Activated T-cell treated with anti-CD3 and anti-CD28 coated beads, Interleukin-2, amount 50 U/mL, for 48 hours (primary cell): Measurements from ENCODE around the gene PRKAR1B.
"Not testable (repeated sequence)": the region's sequence is repeated elsewhere in the genome, so short reads cannot be mapped to it uniquely, and the experiment has no call there.

ENCODE experiments used
- DNase-seq, 2 experiments: peaks; one replicate each; pipeline ENCODE4 v3.0.0-alpha.2; 2020

Gene PRKAR1B

GRCh38 chr7:666454-667292, 60.4 kb downstream of the PRKAR1B start:
- no peak for DNase-seq

- no peak for DNase-seq
These were observed 61.2 kb downstream of the PRKAR1B start for GRCh38 chr7:665736-666453.

- no peak for DNase-seq
These were observed 61.9 kb downstream of the PRKAR1B start for GRCh38 chr7:664997-665735.

GRCh38 chr7:664402-664775, 62.7 kb downstream of the PRKAR1B start:
- DNase-seq, result no peak

- no peak for DNase-seq
These were observed 64.5 kb downstream of the PRKAR1B start for GRCh38 chr7:662576-662975.

- no peak for DNase-seq
These were observed 67.1 kb downstream of the PRKAR1B start for GRCh38 chr7:659996-660395.

GRCh38 chr7:659306-659847, 67.7 kb downstream of the PRKAR1B start:
- DNase-seq, result no peak

GRCh38 chr7:657565-658119, 69.4 kb downstream of the PRKAR1B start:
- DNase-seq, result no peak

GRCh38 chr7:657010-657409, 70.1 kb downstream of the PRKAR1B start:
- DNase-seq, result not testable (repeated sequence)

- DNase-seq, result no peak
These were observed 71.3 kb downstream of the PRKAR1B start for GRCh38 chr7:655758-656157.

GRCh38 chr7:653829-654764, 73.0 kb downstream of the PRKAR1B start:
- no peak for DNase-seq

GRCh38 chr7:652881-653280, 74.2 kb downstream of the PRKAR1B start:
- no peak for DNase-seq

GRCh38 chr7:652167-652566, 74.9 kb downstream of the PRKAR1B start:
- DNase-seq, result not testable (repeated sequence)

GRCh38 chr7:651032-651728, 75.9 kb downstream of the PRKAR1B start:
- peak in 1 of 2 experiments; percentile 33 for DNase-seq

- DNase-seq, result no peak
These were observed 76.6 kb downstream of the PRKAR1B start for GRCh38 chr7:650339-651031.

- no peak for DNase-seq
These were observed 80.1 kb downstream of the PRKAR1B start for GRCh38 chr7:646951-647350.

GRCh38 chr7:646487-646886, 80.6 kb downstream of the PRKAR1B start:
- no peak for DNase-seq

GRCh38 chr7:645606-646005, 81.5 kb downstream of the PRKAR1B start:
- no peak for DNase-seq

GRCh38 chr7:644381-645305, 82.4 kb downstream of the PRKAR1B start:
- no peak for DNase-seq
